ENCODE measurements around the gene WWC1. TPM values are rescaled to one million over a fixed set of nuclear protein-coding genes. Genes with fewer than 3 reads are reported as not detected.

WWC1 gene
- total RNA-seq, 1 donor from 2014 or later: 48.6 TPM

- FAIRE-seq: no peak
- H3K9ac ChIP-seq (ENCODE audit: low read length): no peak overlapping the region
- H3K9me3 Mint-ChIP-seq (ENCODE audit: unreplicated experiment): no peaks in the 10 kb centered on the region
- peaks cover 22% of the 10 kb centered on the region for H3K36me3 Mint-ChIP-seq (ENCODE audit: low read depth, unreplicated experiment)
- no peaks in the 10 kb centered on the region for H4K20me1 ChIP-seq (ENCODE audit: insufficient read depth, low read length)
- H3K36me3 ChIP-seq (ENCODE audit: insufficient read depth, low read length): no peaks in the 10 kb centered on the region
- no peak overlapping the region for H2AFZ ChIP-seq (ENCODE audit: low read depth, low read length)
- no peaks in the 10 kb centered on the region for H3K9me3 ChIP-seq (ENCODE audit: insufficient read depth, low read depth, low read length)
- no peak overlapping the region for H3K27ac ChIP-seq (ENCODE audit: low read depth, low read length)
- H3K27ac Mint-ChIP-seq (ENCODE audit: unreplicated experiment): no peak overlapping the region
- peaks cover 54% of the 10 kb centered on the region for H3K4me1 Mint-ChIP-seq (ENCODE audit: low read depth, unreplicated experiment)
- H3K79me2 ChIP-seq (ENCODE audit: insufficient read depth, low read length): no peaks in the 10 kb centered on the region
- no peak overlapping the region for H3K4me3 Mint-ChIP-seq (ENCODE audit: unreplicated experiment)
- no peak overlapping the region for H3K4me3 ChIP-seq (ENCODE audit: insufficient read depth, low read depth, low read length)
- peak; percentile 86 for DNase-seq (ENCODE audit: low read depth)
- no peak overlapping the region for H3K4me2 ChIP-seq (ENCODE audit: low read length)
- TF ChIP-seq, protein P1, sequence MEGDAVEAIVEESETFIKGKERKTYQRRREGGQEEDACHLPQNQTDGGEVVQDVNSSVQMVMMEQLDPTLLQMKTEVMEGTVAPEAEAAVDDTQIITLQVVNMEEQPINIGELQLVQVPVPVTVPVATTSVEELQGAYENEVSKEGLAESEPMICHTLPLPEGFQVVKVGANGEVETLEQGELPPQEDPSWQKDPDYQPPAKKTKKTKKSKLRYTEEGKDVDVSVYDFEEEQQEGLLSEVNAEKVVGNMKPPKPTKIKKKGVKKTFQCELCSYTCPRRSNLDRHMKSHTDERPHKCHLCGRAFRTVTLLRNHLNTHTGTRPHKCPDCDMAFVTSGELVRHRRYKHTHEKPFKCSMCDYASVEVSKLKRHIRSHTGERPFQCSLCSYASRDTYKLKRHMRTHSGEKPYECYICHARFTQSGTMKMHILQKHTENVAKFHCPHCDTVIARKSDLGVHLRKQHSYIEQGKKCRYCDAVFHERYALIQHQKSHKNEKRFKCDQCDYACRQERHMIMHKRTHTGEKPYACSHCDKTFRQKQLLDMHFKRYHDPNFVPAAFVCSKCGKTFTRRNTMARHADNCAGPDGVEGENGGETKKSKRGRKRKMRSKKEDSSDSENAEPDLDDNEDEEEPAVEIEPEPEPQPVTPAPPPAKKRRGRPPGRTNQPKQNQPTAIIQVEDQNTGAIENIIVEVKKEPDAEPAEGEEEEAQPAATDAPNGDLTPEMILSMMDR (IDR thresholded peaks at IDR 0.05; ENCODE audit: insufficient read depth, low read depth, low read length): no peak
- no peak for TF ChIP-seq EZH2 (IDR thresholded peaks at IDR 0.05; ENCODE audit: insufficient read depth, low read length)
- no peaks in the 10 kb centered on the region for H3K27me3 ChIP-seq (ENCODE audit: insufficient read depth, low read length)
- H3K27me3 Mint-ChIP-seq (ENCODE audit: low read depth, unreplicated experiment): no peaks in the 10 kb centered on the region
- peaks cover 21% of the 10 kb centered on the region for H3K4me1 ChIP-seq (ENCODE audit: insufficient read depth, low read length)
Measured at GRCh38 chr5:168413596-168413995, 122.2 kb downstream of the WWC1 start.

DNA sequence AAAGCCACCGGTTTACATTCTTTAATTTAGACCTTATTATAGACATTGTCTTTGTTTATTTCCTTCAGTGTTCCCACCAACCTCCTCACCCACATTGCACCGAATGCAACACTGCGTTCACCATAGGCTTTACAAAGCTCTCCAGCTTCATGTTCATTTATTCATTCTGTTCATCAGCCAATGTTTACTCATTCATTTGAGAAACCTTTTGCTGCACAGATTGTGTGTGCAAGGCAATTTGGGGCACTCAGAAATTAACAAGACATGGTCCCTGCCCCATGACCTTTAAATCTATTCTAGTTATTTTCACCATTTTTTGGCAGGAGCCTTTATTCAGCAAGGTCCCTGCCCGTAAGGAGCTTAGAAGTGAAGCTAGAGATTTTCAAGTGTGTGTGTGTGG lies 124.0 kb downstream of the WWC1 start:
- H3K9me3 Mint-ChIP-seq (ENCODE audit: unreplicated experiment): no peaks in the 10 kb centered on the region
- DNase-seq (ENCODE audit: low read depth): no peak
- Histone ChIP-seq H3K27ac (ENCODE audit: low read depth, low read length) (no peak overlapping the region), H4K20me1 (ENCODE audit: insufficient read depth, low read length) (no peaks in the 10 kb centered on the region), H3K79me2 (ENCODE audit: insufficient read depth, low read length) (no peaks in the 10 kb centered on the region), H3K36me3 (ENCODE audit: insufficient read depth, low read length) (no peaks in the 10 kb centered on the region), H3K4me1 (ENCODE audit: insufficient read depth, low read length) (peaks cover 3% of the 10 kb centered on the region), H3K9me3 (ENCODE audit: insufficient read depth, low read depth, low read length) (no peaks in the 10 kb centered on the region), H2AFZ (ENCODE audit: low read depth, low read length) (no peak overlapping the region), H3K4me3 (ENCODE audit: insufficient read depth, low read depth, low read length) (no peak overlapping the region), H3K4me2 (ENCODE audit: low read length) (no peak overlapping the region), H3K9ac (ENCODE audit: low read length) (no peak overlapping the region), H3K27me3 (ENCODE audit: insufficient read depth, low read length) (no peaks in the 10 kb centered on the region)
- TF ChIP-seq EZH2 (IDR thresholded peaks at IDR 0.05; ENCODE audit: insufficient read depth, low read length): no peak
- TF ChIP-seq, protein P1 (IDR thresholded peaks at IDR 0.05; ENCODE audit: insufficient read depth, low read depth, low read length): no peak
- peaks cover 39% of the 10 kb centered on the region for H3K4me1 Mint-ChIP-seq (ENCODE audit: low read depth, unreplicated experiment)
- H3K27me3 Mint-ChIP-seq (ENCODE audit: low read depth, unreplicated experiment): no peaks in the 10 kb centered on the region
- no peak overlapping the region for H3K27ac Mint-ChIP-seq (ENCODE audit: unreplicated experiment)
- no peak overlapping the region for H3K4me3 Mint-ChIP-seq (ENCODE audit: unreplicated experiment)
- H3K36me3 Mint-ChIP-seq (ENCODE audit: low read depth, unreplicated experiment): peaks cover 22% of the 10 kb centered on the region
- FAIRE-seq: no peak

GRCh38 chr5:168415971-168416370 lies 124.5 kb downstream of the WWC1 start:
- Mint-ChIP-seq H3K27me3 (ENCODE audit: low read depth, unreplicated experiment) (no peaks in the 10 kb centered on the region), H3K9me3 (ENCODE audit: unreplicated experiment) (no peaks in the 10 kb centered on the region), H3K36me3 (ENCODE audit: low read depth, unreplicated experiment) (peaks cover 27% of the 10 kb centered on the region), H3K4me3 (ENCODE audit: unreplicated experiment) (no peak overlapping the region), H3K4me1 (ENCODE audit: low read depth, unreplicated experiment) (peaks cover 38% of the 10 kb centered on the region), H3K27ac (ENCODE audit: unreplicated experiment) (no peak overlapping the region)
- H2AFZ ChIP-seq (ENCODE audit: low read depth, low read length): no peak overlapping the region
- no peaks in the 10 kb centered on the region for H3K4me1 ChIP-seq (ENCODE audit: insufficient read depth, low read length)
- H3K4me2 ChIP-seq (ENCODE audit: low read length): no peak overlapping the region
- H4K20me1 ChIP-seq (ENCODE audit: insufficient read depth, low read length): no peaks in the 10 kb centered on the region
- FAIRE-seq: no peak
- no peak for TF ChIP-seq EZH2 (IDR thresholded peaks at IDR 0.05; ENCODE audit: insufficient read depth, low read length)
- TF ChIP-seq, protein P1 (IDR thresholded peaks at IDR 0.05; ENCODE audit: insufficient read depth, low read depth, low read length): no peak
- no peak overlapping the region for H3K27ac ChIP-seq (ENCODE audit: low read depth, low read length)
- H3K36me3 ChIP-seq (ENCODE audit: insufficient read depth, low read length): no peaks in the 10 kb centered on the region
- H3K4me3 ChIP-seq (ENCODE audit: insufficient read depth, low read depth, low read length): no peak overlapping the region
- no peak overlapping the region for H3K9ac ChIP-seq (ENCODE audit: low read length)
- H3K9me3 ChIP-seq (ENCODE audit: insufficient read depth, low read depth, low read length): no peaks in the 10 kb centered on the region
- DNase-seq (ENCODE audit: low read depth): no peak
- no peaks in the 10 kb centered on the region for H3K79me2 ChIP-seq (ENCODE audit: insufficient read depth, low read length)
- no peaks in the 10 kb centered on the region for H3K27me3 ChIP-seq (ENCODE audit: insufficient read depth, low read length)
